ENCODE data around the gene PARP9.

- TF ChIP-seq ZFX (IDR thresholded peaks at IDR 0.05): no peak
- TF ChIP-seq, protein P1, sequence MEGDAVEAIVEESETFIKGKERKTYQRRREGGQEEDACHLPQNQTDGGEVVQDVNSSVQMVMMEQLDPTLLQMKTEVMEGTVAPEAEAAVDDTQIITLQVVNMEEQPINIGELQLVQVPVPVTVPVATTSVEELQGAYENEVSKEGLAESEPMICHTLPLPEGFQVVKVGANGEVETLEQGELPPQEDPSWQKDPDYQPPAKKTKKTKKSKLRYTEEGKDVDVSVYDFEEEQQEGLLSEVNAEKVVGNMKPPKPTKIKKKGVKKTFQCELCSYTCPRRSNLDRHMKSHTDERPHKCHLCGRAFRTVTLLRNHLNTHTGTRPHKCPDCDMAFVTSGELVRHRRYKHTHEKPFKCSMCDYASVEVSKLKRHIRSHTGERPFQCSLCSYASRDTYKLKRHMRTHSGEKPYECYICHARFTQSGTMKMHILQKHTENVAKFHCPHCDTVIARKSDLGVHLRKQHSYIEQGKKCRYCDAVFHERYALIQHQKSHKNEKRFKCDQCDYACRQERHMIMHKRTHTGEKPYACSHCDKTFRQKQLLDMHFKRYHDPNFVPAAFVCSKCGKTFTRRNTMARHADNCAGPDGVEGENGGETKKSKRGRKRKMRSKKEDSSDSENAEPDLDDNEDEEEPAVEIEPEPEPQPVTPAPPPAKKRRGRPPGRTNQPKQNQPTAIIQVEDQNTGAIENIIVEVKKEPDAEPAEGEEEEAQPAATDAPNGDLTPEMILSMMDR (conservative IDR thresholded peaks at IDR 0.05): no peak
Measured at GRCh38 chr3:122523317-122523716, 40.8 kb downstream of the PARP9 start.
